ENCODE results near the gene CEMIP. TPM values are rescaled to one million over a fixed set of nuclear protein-coding genes. Genes with fewer than 3 reads are reported as not detected.

Gene CEMIP
- total and polyA plus RNA-seq, 10 of the 15 experiments (the other 5 are each of a cell fraction or from before 2014, with no cell fraction given), result 0.01 to 0.44 (median 0.16) TPM; not detected in 6

- Histone ChIP-seq H3K9me3 (replicated peaks; ENCODE audit: control insufficient read depth, insufficient read depth, low read length) (no peaks in the 10 kb centered on the region), H3K9ac (ENCODE audit: control insufficient read depth, insufficient read depth, low read length) (no peak overlapping the region), H4K20me1 (ENCODE audit: control insufficient read depth, insufficient read depth) (no peaks in the 10 kb centered on the region), H3K4me2 (ENCODE audit: control insufficient read depth, insufficient read depth) (no peak overlapping the region), H3K36me3 (ENCODE audit: control insufficient read depth in 2 of 2, insufficient read depth in 2 of 2, low read length in 1 of 2) (no peaks in the 10 kb centered on the region), H3K4me3 (no peak overlapping the region), H3K27me3 (replicated peaks in 1 of 2; ENCODE audit: control insufficient read depth in 2 of 2, insufficient read depth in 2 of 2, low read length in 1 of 2) (peaks cover 2 to 4% of the 10 kb centered on the region in 2 experiments; a peak in 3 of 4 replicates), H2AFZ (ENCODE audit: control insufficient read depth, low read depth, low read length) (no peak overlapping the region), H3K79me2 (ENCODE audit: control insufficient read depth, insufficient read depth, low read length) (no peaks in the 10 kb centered on the region), H3K27ac (ENCODE audit: control insufficient read depth, insufficient read depth) (no peak overlapping the region), H3K4me1 (ENCODE audit: control insufficient read depth, insufficient read depth, low read length) (no peaks in the 10 kb centered on the region)
- no peak for TF ChIP-seq MTA3 (IDR thresholded peaks at IDR 0.05; ENCODE audit: borderline replicate concordance, low read length)
- TF ChIP-seq BCL11A (IDR thresholded peaks at IDR 0.05; ENCODE audit: low read depth, low read length), result no peak
- TF ChIP-seq NR2C1 (IDR thresholded peaks at IDR 0.05), result peak; percentile 25; the same call in 1 of the 2 replicates
- TF ChIP-seq SMAD1 (IDR thresholded peaks at IDR 0.05; ENCODE audit: low read depth, partially characterized antibody), result no peak
- TF ChIP-seq MYC (IDR thresholded peaks at IDR 0.05; ENCODE audit: insufficient read depth, insufficient read length, insufficient replicate concordance, low read length, severe bottlenecking), result no peak
- TF ChIP-seq BCLAF1 (IDR thresholded peaks at IDR 0.05), result no peak
- no peak for TF ChIP-seq REST (IDR thresholded peaks at IDR 0.05; ENCODE audit: low read depth, low read length)
- TF ChIP-seq NR2F1 (conservative IDR thresholded peaks at IDR 0.05), result peak; percentile 83
- TF ChIP-seq SIN3A (IDR thresholded peaks at IDR 0.05; ENCODE audit: low read depth, low read length), result no peak
- TF ChIP-seq EED (IDR thresholded peaks at IDR 0.05; ENCODE audit: low read depth), result no peak
- no peak for TF ChIP-seq GATAD2B (conservative IDR thresholded peaks at IDR 0.05; ENCODE audit: low read depth)
- no peak for TF ChIP-seq SPI1 (IDR thresholded peaks at IDR 0.05; ENCODE audit: borderline replicate concordance, insufficient read depth, low read depth, low read length)
- no peak for TF ChIP-seq STAT1 (conservative IDR thresholded peaks at IDR 0.05)
- TF ChIP-seq RELA (IDR thresholded peaks at IDR 0.05; ENCODE audit: borderline replicate concordance, partially characterized antibody), result no peak
- no peak for TF ChIP-seq IRF3 (IDR thresholded peaks at IDR 0.05)
- FAIRE-seq (no peak), ATAC-seq (peak; percentile 46), DNase-seq (ENCODE audit: low read depth, low spot score) (no peak)
- WGBS (ENCODE audit: insufficient coverage, insufficient replicate concordance, low lambda C conversion rate, missing lambda C conversion rate), result 45% methylated on average over 11 of the region's 12 CpGs
- ChIA-PET RAD21 (ENCODE audit: unreplicated experiment) (no interaction called here), SMC1A (ENCODE audit: uncharacterized antibody, unreplicated experiment) (no interaction called here), CTCF (no interaction called here), POLR2A (no interaction called here)
- no TSS peak for BruUV-seq (replicated peaks)
- intact Hi-C loops (cut with micrococcal nuclease; ENCODE audit: unreplicated experiment), result no loop called here
- in situ Hi-C loops (cut with MboI), result no loop called here
Observed at GRCh38 chr15:80871858-80872257, 92.7 kb downstream of the CEMIP start.

All from GM12878 (cell line).